Measurements from ENCODE around the gene CNTN6. TPM values are rescaled to one million over a fixed set of nuclear protein-coding genes. Genes with fewer than 3 reads are reported as not detected.

The CNTN6 gene
- total and polyA plus RNA-seq, 8 donors = 0.05 TPM; not detected in 6

DNA sequence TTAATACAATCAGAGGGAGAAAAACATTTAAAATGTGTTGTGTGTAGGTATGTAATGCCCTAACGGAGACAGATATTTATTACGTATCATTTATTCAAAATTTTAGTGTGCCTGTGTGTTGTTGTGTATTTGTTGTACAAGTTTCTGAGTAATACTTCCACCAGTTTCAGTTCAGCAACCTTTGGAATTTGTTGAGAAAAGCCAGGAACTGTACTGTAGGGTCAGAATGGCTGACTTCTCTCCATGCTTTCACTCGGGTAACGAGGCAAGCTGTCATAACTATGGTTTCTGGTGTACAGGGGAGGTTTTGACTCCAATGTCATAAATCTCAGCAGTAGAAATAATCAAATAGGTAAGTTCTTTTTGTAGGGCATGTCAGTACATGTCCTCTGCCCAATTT, 23.8 kb upstream of the CNTN6 start:
- H3K27me3 ChIP-seq = no peaks in the 10 kb centered on the region
- FAIRE-seq = no peak
- H3K4me1 ChIP-seq = no peaks in the 10 kb centered on the region
- H3K36me3 ChIP-seq = no peaks in the 10 kb centered on the region
- no peak for DNase-seq
- 47 to 65% methylated on average over 4 of the region's 4 CpGs for WGBS, 2 donors
- no peak for ATAC-seq
- H3K9me3 ChIP-seq = no peaks in the 10 kb centered on the region
- no peak for TF ChIP-seq CTCF (IDR thresholded peaks at IDR 0.05)
- intact Hi-C loops (cut with DNase I) = no loop called here
- H3K27ac ChIP-seq = no peak overlapping the region
- H3K4me3 ChIP-seq = no peak overlapping the region

DNA sequence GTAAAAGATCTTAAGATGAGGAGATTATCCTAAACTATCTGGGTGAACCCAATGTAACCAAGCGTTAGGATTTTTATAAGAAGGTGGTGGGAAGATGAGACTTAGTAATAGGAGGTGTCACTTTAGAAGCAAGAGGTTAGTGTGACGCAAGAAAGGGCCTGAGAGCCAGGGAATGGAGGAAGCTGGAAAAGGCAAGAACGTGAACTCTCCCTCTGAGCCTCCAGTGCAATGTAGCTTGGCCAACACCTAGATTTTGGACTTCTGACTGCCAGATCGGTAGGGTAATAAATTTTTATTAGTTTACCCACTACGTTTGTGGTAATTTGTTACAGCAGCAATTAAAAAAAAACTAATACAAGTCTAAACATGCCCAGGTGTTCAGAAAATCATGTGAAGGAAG, 20.8 kb upstream of the CNTN6 start:
- Histone ChIP-seq H3K27me3 (no peaks in the 10 kb centered on the region), H3K36me3 (no peaks in the 10 kb centered on the region), H3K27ac (no peak overlapping the region), H3K4me1 (no peaks in the 10 kb centered on the region), H3K4me3 (no peak overlapping the region), H3K9me3 (no peaks in the 10 kb centered on the region)
- no peak for FAIRE-seq
- intact Hi-C loops (cut with DNase I) = no loop called here
- no peak for TF ChIP-seq CTCF (IDR thresholded peaks at IDR 0.05)
- no peak for ATAC-seq
- no peak for DNase-seq
- WGBS, 2 donors = 52 to 62% methylated on average over 5 of the region's 5 CpGs

DNA sequence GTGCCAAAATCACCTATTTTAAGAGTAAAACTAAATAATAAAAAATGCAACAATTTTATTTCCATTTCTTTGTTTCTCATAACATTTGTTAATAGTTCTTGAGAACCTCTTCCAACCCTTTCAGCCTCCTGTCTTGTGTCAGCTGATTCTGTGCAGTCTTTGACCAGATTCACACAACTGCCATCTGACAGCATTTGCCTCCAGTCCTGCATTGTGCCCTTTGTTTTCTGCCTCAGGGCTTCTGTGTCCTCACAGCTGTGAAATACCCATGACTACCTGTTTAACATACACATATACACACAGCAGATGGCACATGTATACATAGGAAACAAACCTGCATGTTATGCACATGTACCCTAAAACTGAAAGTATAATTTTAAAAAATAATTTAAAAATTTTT, 13.2 kb upstream of the CNTN6 start:
- Histone ChIP-seq H3K9me3 (no peaks in the 10 kb centered on the region), H3K27ac (no peak overlapping the region), H3K27me3 (no peaks in the 10 kb centered on the region), H3K4me3 (no peak overlapping the region), H3K4me1 (no peaks in the 10 kb centered on the region), H3K36me3 (no peaks in the 10 kb centered on the region)
- DNase-seq = no peak
- no peak for TF ChIP-seq CTCF (IDR thresholded peaks at IDR 0.05)
- intact Hi-C loops (cut with DNase I) = loop anchor here in 1 of 3 donors (10.0 kb wide), 1 partner anchor 905 kb away; no protein-coding TSS in a partner anchor
- no peak for ATAC-seq
- no peak for FAIRE-seq

GRCh38 chr3:1082108-1082507, 10.7 kb upstream of the CNTN6 start:
- no peaks in the 10 kb centered on the region for H3K4me1 ChIP-seq
- TF ChIP-seq CTCF (IDR thresholded peaks at IDR 0.05) = peak; percentile 35 to 63 (median 60)
- no peaks in the 10 kb centered on the region for H3K27me3 ChIP-seq
- no peaks in the 10 kb centered on the region for H3K9me3 ChIP-seq
- ATAC-seq (peak; percentile 55 to 88 (median 83)), FAIRE-seq (no peak), DNase-seq (peak in 5 of 6 donors; percentile 20 to 49 (median 41))
- no peak overlapping the region for H3K27ac ChIP-seq
- intact Hi-C loops (cut with DNase I) = loop anchor here in 1 of 3 donors (10.0 kb wide), 1 partner anchor 903 kb away; no protein-coding TSS in a partner anchor
- no peaks in the 10 kb centered on the region for H3K36me3 ChIP-seq
- H3K4me3 ChIP-seq = no peak overlapping the region
- WGBS, 2 donors = 34 to 40% methylated on average over 2 of the region's 2 CpGs

DNA sequence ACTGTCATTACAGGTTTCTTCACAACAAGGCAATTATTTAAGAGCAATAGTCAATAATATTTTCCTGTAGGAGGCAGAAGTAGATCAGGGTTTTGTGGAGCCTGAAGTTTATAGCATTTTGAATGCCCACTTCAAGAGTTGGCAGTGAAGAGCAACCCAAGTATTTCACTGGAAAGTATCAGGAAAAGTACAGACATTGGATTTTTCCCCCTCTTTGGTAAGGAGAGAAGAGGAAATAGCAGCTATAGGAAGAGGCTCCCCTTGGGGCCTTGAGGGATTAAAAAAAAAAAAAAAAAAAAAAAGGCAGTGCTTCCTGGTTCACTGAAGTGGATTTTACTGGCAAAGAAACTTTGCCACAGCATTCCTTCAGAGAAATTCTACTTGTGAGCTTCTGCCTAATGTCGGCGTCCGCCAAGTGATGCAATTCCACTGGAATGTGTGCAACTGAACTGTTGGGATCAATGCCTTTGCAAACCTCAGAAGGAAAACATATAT, 5.7 kb upstream of the CNTN6 start:
- TF ChIP-seq CTCF (IDR thresholded peaks at IDR 0.05) = no peak
- Histone ChIP-seq H3K9me3 (no peaks in the 10 kb centered on the region), H3K4me1 (no peaks in the 10 kb centered on the region), H3K27ac (no peak overlapping the region), H3K27me3 (no peaks in the 10 kb centered on the region), H3K4me3 (no peak overlapping the region), H3K36me3 (no peaks in the 10 kb centered on the region)
- FAIRE-seq (no peak), ATAC-seq (peak; percentile 57 to 83 (median 68)), DNase-seq (peak in 4 of 6 donors; percentile 12 to 46 (median 23))
- intact Hi-C loops (cut with DNase I) = loop anchor here in 1 of 3 donors (10.0 kb wide), 1 partner anchor 898 kb away; no protein-coding TSS in a partner anchor
- 10% methylated on average over 3 of the region's 3 CpGs for WGBS, 2 donors
